IMR-90 (cell line): Measurements from ENCODE around the gene TSPYL1. TPM values are rescaled to one million over a fixed set of nuclear protein-coding genes. Genes with fewer than 3 reads are reported as not detected.

Experiments
- ATAC-seq: fragments of 200-7000 bp; cut with Tn5 transposase; 2 replicates; pipeline ENCODE4 v1.9.1; 2020; ENCODE audit warnings: low read depth, mild to moderate bottlenecking, moderate library complexity
- BruUV-seq: library from RNA; stranded (reverse); fragments of 400-500 nt; replicated peaks from 2 replicates; lab custom pipeline; 2021; lab: Mats Ljungman, UMichigan
- CTCF ChIA-PET: fragments of 300-600 bp; formaldehyde crosslinking; extraction: SDS; loops from one replicate; lab custom pipeline; 2021; ENCODE audit warnings: antibody characterized with exemption; lab: Yijun Ruan, JAX
- POLR2A ChIA-PET: fragments of 300-600 bp; sonication (Branson Sonifier 250); formaldehyde crosslinking; loops from one replicate; lab custom pipeline; 2022; ENCODE audit warnings: antibody characterized with exemption; ENCODE audit not compliant: unreplicated experiment; lab: Charles Lee
- DNase-seq: peaks from one replicate; pipeline ENCODE4 v3.0.0; 2013
- H2AFZ ChIP-seq: replicated peaks from 2 replicates; pipeline ENCODE3; 2013; ENCODE audit warnings: low read length, mild to moderate bottlenecking; ENCODE audit not compliant: poor library complexity
- H2AK5ac ChIP-seq: 2 replicates; pipeline ENCODE4 v1.6.1; 2013; ENCODE audit warnings: low read depth, low read length, inconsistent platforms
- H2AK9ac ChIP-seq: replicated peaks from 2 replicates; pipeline ENCODE3; 2013; ENCODE audit warnings: mild to moderate bottlenecking, low read depth, low read length, moderate library complexity; ENCODE audit not compliant: poor library complexity
- H2BK120ac ChIP-seq: 2 replicates; pipeline ENCODE4 v1.6.1; 2013; ENCODE audit warnings: low read depth, low read length, inconsistent platforms
- H2BK15ac ChIP-seq: 3 replicates; pipeline ENCODE4 v1.6.1; 2013; ENCODE audit warnings: low read depth, low read length, inconsistent platforms
- H2BK20ac ChIP-seq: 2 replicates; pipeline ENCODE4 v1.6.1; 2013; ENCODE audit warnings: low read depth, mild to moderate bottlenecking, inconsistent platforms, low read length, moderate library complexity
- H2BK5ac ChIP-seq: 2 replicates; pipeline ENCODE4 v1.6.1; 2013; ENCODE audit warnings: mild to moderate bottlenecking, low read depth, low read length, inconsistent platforms; ENCODE audit not compliant: poor library complexity, severe bottlenecking
- H3K14ac ChIP-seq: replicated peaks from 2 replicates; pipeline ENCODE4 v1.6.1; 2013; ENCODE audit warnings: low read depth, low read length, inconsistent platforms
- H3K18ac ChIP-seq: 2 replicates; pipeline ENCODE4 v1.6.1; 2013; ENCODE audit warnings: low read depth, low read length, control low read depth
- H3K23ac ChIP-seq: 2 replicates; pipeline ENCODE4 v1.6.1; 2013; ENCODE audit warnings: low read depth, low read length, inconsistent platforms
- H3K27ac ChIP-seq: 2 replicates; pipeline ENCODE4 v1.5.1; 2013; ENCODE audit warnings: mild to moderate bottlenecking, control low read depth, low read length; ENCODE audit not compliant: insufficient read depth
- H3K27me3 ChIP-seq: 2 replicates; pipeline ENCODE4 v1.6.1; 2013; ENCODE audit warnings: low read length; ENCODE audit not compliant: control insufficient read depth, insufficient read depth
- H3K36me3 ChIP-seq: 2 replicates; pipeline ENCODE4 v1.6.1; 2013; ENCODE audit warnings: low read length, mixed read lengths; ENCODE audit not compliant: control insufficient read depth, insufficient read depth
- H3K4ac ChIP-seq: 2 replicates; pipeline ENCODE4 v1.6.1; 2013; ENCODE audit warnings: low read depth, low read length, inconsistent platforms
- H3K4me1 ChIP-seq: 2 replicates; pipeline ENCODE4 v1.6.1; 2013; ENCODE audit warnings: low read length, mixed read lengths; ENCODE audit not compliant: control insufficient read depth, insufficient read depth
- H3K4me2 ChIP-seq: 2 replicates; pipeline ENCODE4 v1.6.1; 2013; ENCODE audit warnings: low read depth, mild to moderate bottlenecking, control low read depth, low read length, moderate library complexity
- H3K4me3 ChIP-seq: 2 replicates; pipeline ENCODE4 v1.5.1; 2013; ENCODE audit warnings: low read depth, mild to moderate bottlenecking, control low read depth, low read length, moderate library complexity; ENCODE audit not compliant: insufficient read depth
- H3K56ac ChIP-seq: 2 replicates; pipeline ENCODE4 v1.6.1; 2013; ENCODE audit warnings: low read length, inconsistent platforms; ENCODE audit not compliant: insufficient read depth; ENCODE audit errors: extremely low read depth
- H3K79me1 ChIP-seq, 2 experiments: 2 replicates each; pipeline ENCODE4 v1.6.1; 2013; ENCODE audit warnings: low read length in 2 of 2, inconsistent platforms in 1 of 2, low read depth in 1 of 2
- H3K9ac ChIP-seq: 2 replicates; pipeline ENCODE4 v1.6.1; 2013; ENCODE audit warnings: low read depth, low read length, control low read depth
- H3K9me1 ChIP-seq: 2 replicates; pipeline ENCODE4 v1.6.1; 2013; ENCODE audit warnings: low read length, inconsistent platforms; ENCODE audit not compliant: insufficient read depth
- H3K9me3 ChIP-seq: 2 replicates; pipeline ENCODE4 v1.6.1; 2013; ENCODE audit warnings: low read length; ENCODE audit not compliant: control insufficient read depth, insufficient read depth
- H4K20me1 ChIP-seq: 2 replicates; pipeline ENCODE4 v1.6.1; 2013; ENCODE audit warnings: low read length, inconsistent platforms; ENCODE audit not compliant: insufficient read depth
- H4K5ac ChIP-seq: 2 replicates; pipeline ENCODE4 v1.6.1; 2013; ENCODE audit warnings: mild to moderate bottlenecking, low read depth, low read length, control low read depth
- H4K8ac ChIP-seq, 2 experiments: 2 replicates each; pipeline ENCODE4 v1.6.1; 2013; ENCODE audit warnings: low read depth in 2 of 2, low read length in 2 of 2, control low read depth in 1 of 2, inconsistent platforms in 1 of 2
- H4K91ac ChIP-seq: 2 replicates; pipeline ENCODE4 v1.6.1; 2013; ENCODE audit warnings: low read depth, low read length, inconsistent platforms; ENCODE audit not compliant: insufficient read depth
- MAZ ChIP-seq: IDR thresholded peaks from 2 replicates; pipeline ENCODE4 v1.6.1; 2012; ENCODE audit warnings: low read depth, mild to moderate bottlenecking, low read length, improper control_type of control experiment, moderate library complexity, borderline replicate concordance
- WGBS, 2 experiments: methylation state at CpG; one replicate each; pipeline versions ENCODE4 v1.1.5 to v1.1.7; 2013; ENCODE audit warnings: missing lambda C conversion rate in 2 of 2; ENCODE audit not compliant: insufficient read length in 1 of 2; ENCODE audit errors: extremely low coverage in 2 of 2; 5-methylcytosine and 5-hydroxymethylcytosine counted together
- dilution Hi-C: fragments of 300-500 bp; cut with HindIII; formaldehyde crosslinking; loops from one replicate; pipeline ENCODE4 v1.14.3; 2018; ENCODE audit warnings: low sequenced_read_pairs; ENCODE audit not compliant: unreplicated experiment
- in situ Hi-C: fragments of 300-500 bp; cut with MboI; formaldehyde crosslinking; loops from 3 replicates; pipeline ENCODE4 v1.14.3; 2019; ENCODE audit warnings: low sequenced_read_pairs, inconsistent platforms, mixed read lengths
- intact Hi-C: fragments of 100-400 bp; cut with micrococcal nuclease; formaldehyde crosslinking; loops from 2 replicates; pipeline ENCODE4 v1.10.0; 2022
- polyA plus RNA-seq, 3 experiments: library from polyadenylated mRNA; depleted of rRNA; stranded (reverse); fragments of >200 nt; gene quantifications; 2 replicates each; pipeline ENCODE4 v1.2.3, GENCODE V29; 2012; ENCODE audit warnings: low replicate concordance in 1 of 3
- total RNA-seq: library from RNA; depleted of rRNA; stranded (reverse); fragments of >200 nt; gene quantifications from 2 replicates; pipeline ENCODE4 v1.2.3, GENCODE V29; 2012
- TF ChIP-seq, protein P1 (sequence below): fragments of 150-350 bp; IDR thresholded peaks from 2 replicates; pipeline ENCODE4 v1.6.1; 2016; ENCODE audit warnings: low read depth, mild to moderate bottlenecking, low read length, moderate library complexity, borderline replicate concordance

The TSPYL1 gene
- total and polyA plus RNA-seq, 2 of the 4 experiments (the other 2 are of a cell fraction) = 32.4 to 111 TPM

GRCh38 chr6:116251568-116252384 is 28.0 kb downstream of the TSPYL1 start:
- Histone ChIP-seq H3K9me3 (no peaks in the 10 kb centered on the region), H2BK120ac (peak overlapping the region; percentile 98), H3K4me3 (peak overlapping the region; percentile 41; the same call in 1 of the 2 replicates), H2AK5ac (peak overlapping the region; percentile 97), H3K36me3 (0 out of 2 replicates have a peak, but pooled peaks cover 2% of the 10 kb centered on the region), H3K4me2 (peak overlapping the region; percentile 90), H3K4me1 (peaks cover 22% of the 10 kb centered on the region), H3K27ac (peak overlapping the region; percentile 97), H3K18ac (peak overlapping the region; percentile 77), H3K14ac (peak overlapping the region; percentile 97), H3K56ac (peak overlapping the region; percentile 92), H3K27me3 (no peaks in the 10 kb centered on the region), H2BK20ac (peak overlapping the region; percentile 98), H3K23ac (peak overlapping the region; percentile 98), H4K5ac (peak overlapping the region; percentile 63), H2AFZ (peak overlapping the region; percentile 68), H2AK9ac (peak overlapping the region; percentile 90), H3K4ac (peak overlapping the region; percentile 100), H2BK15ac (peak overlapping the region; percentile 95), H4K8ac (peak overlapping the region; percentile 48 to 94), H2BK5ac (peak overlapping the region; percentile 94), H4K91ac (peak overlapping the region; percentile 97), H3K9me1 (peaks cover 14% of the 10 kb centered on the region), H3K9ac (peak overlapping the region; percentile 68), H4K20me1 (0 out of 2 replicates have a peak, but pooled peaks cover 3% of the 10 kb centered on the region), H3K79me1 (peaks cover 19 to 59% of the 10 kb centered on the region in 2 experiments; a peak in 3 of 4 replicates)
- TSS peak; percentile 43 for BruUV-seq
- in situ Hi-C loops = no loop called here
- TF ChIP-seq, protein P1, sequence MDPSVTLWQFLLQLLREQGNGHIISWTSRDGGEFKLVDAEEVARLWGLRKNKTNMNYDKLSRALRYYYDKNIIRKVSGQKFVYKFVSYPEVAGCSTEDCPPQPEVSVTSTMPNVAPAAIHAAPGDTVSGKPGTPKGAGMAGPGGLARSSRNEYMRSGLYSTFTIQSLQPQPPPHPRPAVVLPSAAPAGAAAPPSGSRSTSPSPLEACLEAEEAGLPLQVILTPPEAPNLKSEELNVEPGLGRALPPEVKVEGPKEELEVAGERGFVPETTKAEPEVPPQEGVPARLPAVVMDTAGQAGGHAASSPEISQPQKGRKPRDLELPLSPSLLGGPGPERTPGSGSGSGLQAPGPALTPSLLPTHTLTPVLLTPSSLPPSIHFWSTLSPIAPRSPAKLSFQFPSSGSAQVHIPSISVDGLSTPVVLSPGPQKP = no peak
- peak; percentile 58; the same call in 1 of the 2 replicates for TF ChIP-seq MAZ
- DNase-seq (peak; percentile 80), ATAC-seq (peak; percentile 66)
- ChIA-PET POLR2A (interaction anchor here (0.6 kb wide), 1 partner anchor 153 kb away, joined by 3 read pairs; no protein-coding TSS in a partner anchor), CTCF (interaction anchor here (0.8 to 1.4 kb wide), 3 partner anchors 17 to 46 kb away, joined by 3 to 4 read pairs (median 4); no protein-coding TSS in a partner anchor)
- intact Hi-C loops = loop anchor here (5.0 kb wide), 1 partner anchor 34 kb away; no protein-coding TSS in a partner anchor
- dilution Hi-C loops = no loop called here
- no CpG with 5 or more reads among the region's 6 CpGs for WGBS, 2 experiments
